Breast epithelium (tissue), 4 donors: ENCODE data around the gene PDE4D. TPM values are rescaled to one million over a fixed set of nuclear protein-coding genes. Genes with fewer than 3 reads are reported as not detected.

ENCODE experiments used
- DNase-seq, 2 donors: peaks; one replicate each; pipeline ENCODE4 v3.0.0-alpha.2; 2019; ENCODE audit warnings: low spot score in 2 of 2
- H3K27ac ChIP-seq, 2 donors: fragments of 200-600 bp; sonication (generic) in 1 of 2; one replicate each; pipeline ENCODE4 v1.5.1; 2016 to 2019; ENCODE audit warnings: mild to moderate bottlenecking in 1 of 2
- H3K27me3 ChIP-seq, 2 donors: fragments of 200-600 bp; sonication (generic) in 1 of 2; one replicate each; pipeline versions ENCODE4 v1.5.1 to v1.6.0; 2017 to 2019; ENCODE audit warnings: control low read depth in 1 of 2, mild to moderate bottlenecking in 1 of 2
- H3K36me3 ChIP-seq: fragments of 200-600 bp; one replicate; pipeline ENCODE4 v1.5.1; 2019
- H3K4me1 ChIP-seq, 2 donors: fragments of 200-600 bp; sonication (generic); one replicate each; pipeline ENCODE4 v1.5.1; 2016 to 2019; ENCODE audit warnings: control low read depth in 1 of 2
- H3K4me3 ChIP-seq, 3 donors: fragments of 200-600 bp; sonication (generic); 1 replicate in 2 of 3; 2 replicates in 1 of 3; pipeline ENCODE4 v1.5.1; 2016 to 2019; ENCODE audit warnings: mild to moderate bottlenecking in 3 of 3, moderate library complexity in 2 of 3
- H3K9me3 ChIP-seq, 2 donors: fragments of 200-600 bp; sonication (generic) in 1 of 2; one replicate each; pipeline ENCODE4 v1.5.1; 2016 to 2019; ENCODE audit warnings: control low read depth in 1 of 2
- CTCF ChIP-seq, 3 donors: fragments of 450-650 bp; IDR thresholded peaks; one replicate each; pipeline ENCODE4 v1.5.1; 2016 to 2017; ENCODE audit warnings: antibody characterized with exemption in 3 of 3, mild to moderate bottlenecking in 3 of 3, moderate library complexity in 3 of 3
- POLR2A ChIP-seq: fragments of 450-650 bp; IDR thresholded peaks from one replicate; pipeline ENCODE4 v1.6.1; 2016; ENCODE audit warnings: antibody characterized with exemption, mild to moderate bottlenecking, moderate library complexity
- POLR2AphosphoS5 ChIP-seq, 3 donors: sonication (generic); formaldehyde crosslinking; IDR thresholded peaks; one replicate each; pipeline ENCODE4 v1.6.1; 2017; ENCODE audit warnings: antibody characterized with exemption in 3 of 3
- intact Hi-C: fragments of 100-400 bp; cut with DNase I; formaldehyde crosslinking; loops from one replicate; pipeline ENCODE4 v1.15.1; 2023; ENCODE audit warnings: low total_unique reads
- total RNA-seq, 3 donors: library from RNA; depleted of rRNA; stranded (reverse); fragments of >200 nt; gene quantifications; one replicate each; pipeline ENCODE4 v1.1.0, GENCODE V29; 2016

PDE4D gene
- total RNA-seq, 3 donors from 2014 or later, result 14.4 to 37.4 (median 28.2) TPM

GRCh38 chr5:59126016-59126707, 767.4 kb downstream of the PDE4D start:
- H3K9me3 ChIP-seq, result no peaks in the 10 kb centered on the region
- H3K4me1 ChIP-seq, result no peaks in the 10 kb centered on the region
- H3K4me3 ChIP-seq, result peak overlapping the region; percentile 31 to 55 (median 38)
- TF ChIP-seq POLR2AphosphoS5 (IDR thresholded peaks at IDR 0.05), result no peak
- TF ChIP-seq CTCF (IDR thresholded peaks at IDR 0.05), result no peak
- no peak for TF ChIP-seq POLR2A
- H3K27me3 ChIP-seq, result no peaks in the 10 kb centered on the region
- no peaks in the 10 kb centered on the region for H3K36me3 ChIP-seq
- peak overlapping the region; percentile 40 to 63 for H3K27ac ChIP-seq
- intact Hi-C loops, result no loop called here
- no peak for DNase-seq

- TF ChIP-seq POLR2AphosphoS5 (IDR thresholded peaks at IDR 0.05) (no peak), CTCF (IDR thresholded peaks at IDR 0.05) (no peak), POLR2A (no peak)
- Histone ChIP-seq H3K9me3 (no peaks in the 10 kb centered on the region), H3K4me1 (no peaks in the 10 kb centered on the region), H3K36me3 (no peaks in the 10 kb centered on the region), H3K27me3 (no peaks in the 10 kb centered on the region), H3K27ac (peak overlapping the region; percentile 10 to 40), H3K4me3 (no peak overlapping the region)
- intact Hi-C loops, result no loop called here
- DNase-seq, result no peak
Observed at GRCh38 chr5:59125011-59125961, 768.2 kb downstream of the PDE4D start.

- Histone ChIP-seq H3K27ac (no peak overlapping the region), H3K27me3 (no peaks in the 10 kb centered on the region), H3K36me3 (no peaks in the 10 kb centered on the region), H3K4me1 (no peaks in the 10 kb centered on the region), H3K9me3 (no peaks in the 10 kb centered on the region), H3K4me3 (no peak overlapping the region)
- intact Hi-C loops, result loop anchor here (2.0 kb wide), 1 partner anchor 67 kb away; no protein-coding TSS in a partner anchor
- no peak for TF ChIP-seq CTCF (IDR thresholded peaks at IDR 0.05)
- no peak for DNase-seq
Observed at GRCh38 chr5:59123595-59124561, 769.6 kb downstream of the PDE4D start.

- Histone ChIP-seq H3K36me3 (no peaks in the 10 kb centered on the region), H3K27ac (no peak overlapping the region), H3K4me1 (no peaks in the 10 kb centered on the region), H3K27me3 (no peaks in the 10 kb centered on the region), H3K9me3 (no peaks in the 10 kb centered on the region), H3K4me3 (no peak overlapping the region)
- no peak for TF ChIP-seq POLR2A
- intact Hi-C loops, result no loop called here
- DNase-seq, result no peak
Observed at GRCh38 chr5:59119480-59119879, 774.0 kb downstream of the PDE4D start.

GRCh38 chr5:59117320-59117719, 776.2 kb downstream of the PDE4D start:
- Histone ChIP-seq H3K4me3 (no peak overlapping the region), H3K27me3 (no peaks in the 10 kb centered on the region), H3K9me3 (no peaks in the 10 kb centered on the region), H3K4me1 (no peaks in the 10 kb centered on the region), H3K36me3 (no peaks in the 10 kb centered on the region), H3K27ac (no peak overlapping the region)
- intact Hi-C loops, result no loop called here
- no peak for DNase-seq
- TF ChIP-seq CTCF (IDR thresholded peaks at IDR 0.05), result no peak
- TF ChIP-seq POLR2AphosphoS5 (IDR thresholded peaks at IDR 0.05), result no peak
- TF ChIP-seq POLR2A, result no peak
